ENCODE results near the gene FSD1. TPM values are rescaled to one million over a fixed set of nuclear protein-coding genes. Genes with fewer than 3 reads are reported as not detected.

The FSD1 gene
- total RNA-seq, 6 experiments from 2014 or later, result 0.19 to 2.2 (median 0.52) TPM; not detected in 2

DNA sequence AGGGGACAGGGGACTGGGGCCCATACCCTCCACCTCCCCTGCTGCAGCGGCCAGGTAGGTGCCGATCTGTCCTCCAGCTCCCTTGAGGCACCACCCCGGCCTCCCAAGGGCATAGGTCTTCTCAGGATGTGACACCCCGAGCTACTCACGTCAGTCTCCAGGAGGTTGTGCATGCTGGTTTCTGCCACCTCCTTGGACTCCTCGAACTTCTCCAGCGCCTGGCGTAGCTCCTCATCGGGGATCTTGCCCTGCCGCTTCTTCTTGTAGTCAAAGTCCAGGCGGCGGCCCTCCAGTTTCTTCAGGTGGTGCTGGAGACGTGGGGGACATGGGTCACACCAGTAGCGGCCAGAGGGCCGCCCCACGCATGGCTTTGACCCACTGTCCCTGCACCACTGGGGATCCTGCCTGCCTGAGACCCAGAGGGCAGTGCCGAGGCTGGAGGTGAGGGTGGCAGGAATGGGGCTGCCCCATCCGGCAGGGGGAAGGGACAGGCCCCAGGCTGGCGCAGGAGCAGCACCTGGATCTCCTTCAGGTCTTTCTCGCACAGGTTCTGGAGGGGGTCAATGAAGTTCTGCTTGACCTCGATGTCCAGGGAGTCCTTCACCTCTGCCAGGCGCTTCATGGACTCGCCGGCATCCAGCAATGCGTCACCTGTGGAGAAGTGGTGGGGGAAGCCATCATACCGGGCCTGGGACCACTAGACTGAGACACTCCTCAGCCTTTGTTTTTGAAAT, 59.3 kb downstream of the FSD1 start:
- TF ChIP-seq, protein P1, sequence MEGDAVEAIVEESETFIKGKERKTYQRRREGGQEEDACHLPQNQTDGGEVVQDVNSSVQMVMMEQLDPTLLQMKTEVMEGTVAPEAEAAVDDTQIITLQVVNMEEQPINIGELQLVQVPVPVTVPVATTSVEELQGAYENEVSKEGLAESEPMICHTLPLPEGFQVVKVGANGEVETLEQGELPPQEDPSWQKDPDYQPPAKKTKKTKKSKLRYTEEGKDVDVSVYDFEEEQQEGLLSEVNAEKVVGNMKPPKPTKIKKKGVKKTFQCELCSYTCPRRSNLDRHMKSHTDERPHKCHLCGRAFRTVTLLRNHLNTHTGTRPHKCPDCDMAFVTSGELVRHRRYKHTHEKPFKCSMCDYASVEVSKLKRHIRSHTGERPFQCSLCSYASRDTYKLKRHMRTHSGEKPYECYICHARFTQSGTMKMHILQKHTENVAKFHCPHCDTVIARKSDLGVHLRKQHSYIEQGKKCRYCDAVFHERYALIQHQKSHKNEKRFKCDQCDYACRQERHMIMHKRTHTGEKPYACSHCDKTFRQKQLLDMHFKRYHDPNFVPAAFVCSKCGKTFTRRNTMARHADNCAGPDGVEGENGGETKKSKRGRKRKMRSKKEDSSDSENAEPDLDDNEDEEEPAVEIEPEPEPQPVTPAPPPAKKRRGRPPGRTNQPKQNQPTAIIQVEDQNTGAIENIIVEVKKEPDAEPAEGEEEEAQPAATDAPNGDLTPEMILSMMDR (IDR thresholded peaks at IDR 0.05), result no peak
- no peak for TF ChIP-seq POLR2A (IDR thresholded peaks at IDR 0.05)
- ATAC-seq (no peak), DNase-seq (no peak)
- Histone ChIP-seq H3K36me3 (peaks cover 0 to 59% (median 19%) of the 10 kb centered on the region in 4 donors), H3K4me1 (peaks cover 0 to 10% (median 2%) of the 10 kb centered on the region in 4 donors), H3K4me3 (no peak overlapping the region), H3K9me3 (no peaks in the 10 kb centered on the region), H3K27me3 (no peaks in the 10 kb centered on the region), H3K27ac (no peak overlapping the region)
- intact Hi-C loops (cut with DNase I), result loop anchor here in 1 of 2 donors (5.0 kb wide), 1 partner anchor 96 kb away; no protein-coding TSS in a partner anchor
- WGBS (ENCODE audit: insufficient coverage, low coverage, low lambda C conversion rate, missing lambda C conversion rate), result 85% methylated on average over 4 of the region's 26 CpGs

DNA sequence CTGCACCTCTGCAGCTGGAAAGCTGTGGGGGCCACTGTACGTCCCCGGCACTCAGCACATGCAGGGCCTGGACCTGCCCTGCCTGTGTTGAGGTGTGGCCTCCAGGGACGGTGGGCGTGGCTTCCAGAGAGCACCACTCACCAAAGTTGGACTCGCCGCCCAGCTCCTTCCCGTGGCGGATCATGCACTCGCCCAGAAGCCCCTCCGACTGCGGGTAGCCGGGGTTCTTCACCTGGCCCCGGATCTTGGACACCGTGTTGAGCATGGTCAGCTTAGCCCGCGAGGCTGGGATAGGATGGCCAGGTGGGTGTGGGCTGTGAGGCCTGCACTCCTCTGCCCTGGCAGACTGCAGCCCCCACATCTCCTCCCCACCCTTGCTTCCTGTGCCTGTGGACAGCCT, 60.9 kb downstream of the FSD1 start:
- Histone ChIP-seq H3K9me3 (no peaks in the 10 kb centered on the region), H3K27ac (no peak overlapping the region), H3K27me3 (no peaks in the 10 kb centered on the region), H3K4me3 (no peak overlapping the region), H3K36me3 (peaks cover 0 to 52% (median 19%) of the 10 kb centered on the region in 4 donors), H3K4me1 (peaks cover 0 to 18% (median 5%) of the 10 kb centered on the region in 4 donors)
- WGBS (ENCODE audit: insufficient coverage, low coverage, low lambda C conversion rate, missing lambda C conversion rate), result no CpG with 5 or more reads among the region's 16 CpGs
- TF ChIP-seq POLR2A (IDR thresholded peaks at IDR 0.05), result no peak
- TF ChIP-seq, protein P1 (IDR thresholded peaks at IDR 0.05), result no peak
- peak in 1 of 3 donors; percentile 49 for DNase-seq
- intact Hi-C loops (cut with DNase I), result no loop called here
- ATAC-seq, result no peak

DNA sequence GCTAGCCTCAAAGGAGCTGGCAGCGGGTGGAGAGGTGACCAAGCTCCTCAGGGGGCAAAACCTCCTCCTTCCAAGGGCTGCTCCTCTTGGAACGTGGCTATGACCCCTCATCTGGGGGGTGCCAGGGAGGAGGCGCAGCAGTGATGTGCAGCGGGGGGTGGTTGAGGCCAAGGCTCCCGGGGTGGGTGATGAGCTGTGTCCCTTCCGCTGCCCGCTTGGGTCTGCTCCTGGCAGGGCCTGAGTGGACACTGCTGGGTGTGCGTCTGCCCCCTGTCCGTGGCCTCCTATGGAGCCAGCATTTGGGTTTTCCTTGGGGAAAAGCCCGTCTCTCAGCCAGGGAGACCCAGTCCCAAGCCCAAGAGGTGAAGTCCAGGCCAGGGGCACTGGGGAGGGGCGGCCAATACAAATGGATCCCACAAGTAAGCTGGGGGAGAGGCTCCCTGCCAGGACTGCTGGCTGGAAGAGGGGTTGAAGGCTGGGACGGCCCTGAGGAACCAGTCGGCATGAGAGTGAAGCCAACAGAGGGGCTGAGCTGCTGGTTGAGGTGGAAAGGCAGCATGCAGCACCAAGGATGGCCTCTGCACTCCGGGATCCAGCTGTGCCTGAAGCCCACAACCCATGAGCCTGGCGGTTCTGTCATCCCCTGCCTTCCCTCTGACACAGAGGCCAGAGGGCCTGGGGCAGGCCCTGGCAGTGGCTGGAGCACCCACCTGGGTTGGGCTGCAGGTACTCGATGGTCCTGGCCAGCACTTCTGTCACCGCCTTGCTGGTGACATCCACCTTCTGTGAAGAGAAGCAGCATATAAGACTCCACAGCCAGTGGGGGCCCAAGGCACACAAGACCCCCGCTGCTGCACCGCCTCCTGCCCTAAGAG, 61.6 kb downstream of the FSD1 start:
- Histone ChIP-seq H3K9me3 (no peaks in the 10 kb centered on the region), H3K36me3 (peaks cover 0 to 50% (median 19%) of the 10 kb centered on the region in 4 donors)
- no peak for ATAC-seq

DNA sequence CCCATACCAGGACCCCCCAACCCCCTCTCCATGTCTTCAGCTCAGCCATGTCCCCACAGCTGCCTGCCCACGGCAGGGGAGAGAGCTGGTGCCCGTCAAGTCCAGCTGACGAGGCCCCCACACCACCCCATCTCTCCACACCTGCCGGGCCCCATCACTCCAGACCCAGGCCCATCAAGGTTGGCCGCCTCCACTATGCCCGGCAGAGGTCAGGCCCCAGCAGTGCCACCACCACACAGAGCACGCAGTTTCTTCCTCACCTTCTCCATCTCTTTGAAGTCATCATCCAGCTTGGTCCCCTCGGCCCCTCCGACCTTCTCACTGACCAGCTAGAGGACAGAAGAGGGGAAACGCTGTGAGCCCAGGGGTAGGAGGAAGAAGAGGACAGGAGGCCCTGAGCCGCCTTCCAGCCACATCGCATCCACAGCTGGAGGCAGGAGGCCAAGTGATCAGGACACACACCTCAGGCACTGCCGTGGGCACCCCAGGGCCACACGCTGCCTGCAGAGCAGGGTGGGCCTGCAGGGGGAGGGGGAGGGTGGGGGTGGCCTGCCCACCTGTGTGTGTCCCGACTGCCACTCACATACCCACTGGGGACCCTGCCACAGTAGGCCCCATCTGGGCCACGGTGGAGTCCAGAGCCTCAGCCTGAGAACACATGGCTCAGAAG, 62.4 kb downstream of the FSD1 start:
- H3K27ac ChIP-seq, result no peak overlapping the region
- TF ChIP-seq, protein P1 (IDR thresholded peaks at IDR 0.05), result no peak
- TF ChIP-seq POLR2A (IDR thresholded peaks at IDR 0.05), result no peak
- no peak overlapping the region for H3K4me3 ChIP-seq
- no peak for DNase-seq
- intact Hi-C loops (cut with DNase I), result no loop called here
- no CpG with 5 or more reads among the region's 16 CpGs for WGBS (ENCODE audit: insufficient coverage, low coverage, low lambda C conversion rate, missing lambda C conversion rate)
- peaks cover 0 to 18% (median 5%) of the 10 kb centered on the region in 4 donors for H3K4me1 ChIP-seq
- ATAC-seq, result no peak
- no peaks in the 10 kb centered on the region for H3K27me3 ChIP-seq
- peaks cover 0 to 43% (median 21%) of the 10 kb centered on the region in 4 donors for H3K36me3 ChIP-seq
- H3K9me3 ChIP-seq, result no peaks in the 10 kb centered on the region

More for the DNA sequence above, 61.6 kb downstream of the FSD1 start:
- Histone ChIP-seq H3K4me1 (peaks cover 0 to 18% (median 5%) of the 10 kb centered on the region in 4 donors), H3K4me3 (no peak overlapping the region), H3K27me3 (no peaks in the 10 kb centered on the region), H3K27ac (no peak overlapping the region)
- no peak for TF ChIP-seq POLR2A (IDR thresholded peaks at IDR 0.05)
- TF ChIP-seq, protein P1 (IDR thresholded peaks at IDR 0.05), result no peak
- DNase-seq, result no peak
- intact Hi-C loops (cut with DNase I), result no loop called here
- 97% methylated on average over 5 of the region's 19 CpGs for WGBS (ENCODE audit: insufficient coverage, low coverage, low lambda C conversion rate, missing lambda C conversion rate)

Measured in right lobe of liver (tissue), 6 donors.